ENCODE data around the gene XRCC5. TPM values are rescaled to one million over a fixed set of nuclear protein-coding genes. Genes with fewer than 3 reads are reported as not detected.

The XRCC5 gene
- total RNA-seq, 1 experiment from 2014 or later, result 534 TPM

- BruUV-seq (replicated peaks), result no TSS peak
- DNase-seq (ENCODE audit: low spot score), result no peak
- Histone ChIP-seq H3K4me1 (ENCODE audit: insufficient read depth, low read length, poor library complexity, severe bottlenecking) (peaks cover 11% of the 10 kb centered on the region), H3K4me3 (ENCODE audit: low read depth, low read length, poor library complexity, severe bottlenecking) (no peak overlapping the region), H3K36me3 (ENCODE audit: insufficient read depth, low read length, poor library complexity, severe bottlenecking) (no peaks in the 10 kb centered on the region), H3K9me3 (ENCODE audit: low read depth, low read length, poor library complexity, severe bottlenecking) (no peaks in the 10 kb centered on the region), H3K27me3 (replicated peaks; ENCODE audit: insufficient read depth, low read depth, low read length, poor library complexity) (no peaks in the 10 kb centered on the region), H3K27ac (ENCODE audit: low read depth, low read length, poor library complexity, severe bottlenecking) (no peak overlapping the region)
- CTCF ChIA-PET, result no interaction called here
- intact Hi-C loops (cut with micrococcal nuclease; ENCODE audit: unreplicated experiment), result no loop called here
- POLR2A ChIA-PET (ENCODE audit: low non-redundant PET), result interaction anchor here (0.5 kb wide), 1 partner anchor 279 kb away, joined by 4 read pairs; no protein-coding TSS in a partner anchor
- TF ChIP-seq CTCF (conservative IDR thresholded peaks at IDR 0.05; ENCODE audit: low read depth, low read length) (no peak), EZH2 (IDR thresholded peaks at IDR 0.05; ENCODE audit: borderline replicate concordance, low read depth, low read length, poor library complexity, severe bottlenecking) (no peak)
Measured at GRCh38 chr2:216084547-216084946, 24.6 kb upstream of the XRCC5 start.

- no peaks in the 10 kb centered on the region for H3K27me3 ChIP-seq (replicated peaks; ENCODE audit: insufficient read depth, low read depth, low read length, poor library complexity)
- BruUV-seq (replicated peaks), result no TSS peak
- POLR2A ChIA-PET (ENCODE audit: low non-redundant PET), result no interaction called here
Measured at GRCh38 chr2:216086207-216086893, 22.8 kb upstream of the XRCC5 start.

GRCh38 chr2:216090369-216090786 is 18.8 kb upstream of the XRCC5 start:
- H3K36me3 ChIP-seq (ENCODE audit: insufficient read depth, low read length, poor library complexity, severe bottlenecking), result no peaks in the 10 kb centered on the region
- CTCF ChIA-PET, result no interaction called here

More at GRCh38 chr2:216086207-216086893, 22.8 kb upstream of the XRCC5 start:
- CTCF ChIA-PET, result no interaction called here
- TF ChIP-seq EZH2 (IDR thresholded peaks at IDR 0.05; ENCODE audit: borderline replicate concordance, low read depth, low read length, poor library complexity, severe bottlenecking), result no peak
- no peak for TF ChIP-seq CTCF (conservative IDR thresholded peaks at IDR 0.05; ENCODE audit: low read depth, low read length)
- H3K27ac ChIP-seq (ENCODE audit: low read depth, low read length, poor library complexity, severe bottlenecking), result no peak overlapping the region
- H3K36me3 ChIP-seq (ENCODE audit: insufficient read depth, low read length, poor library complexity, severe bottlenecking), result no peaks in the 10 kb centered on the region
- intact Hi-C loops (cut with micrococcal nuclease; ENCODE audit: unreplicated experiment), result no loop called here
- H3K4me3 ChIP-seq (ENCODE audit: low read depth, low read length, poor library complexity, severe bottlenecking), result no peak overlapping the region
- peaks cover 5% of the 10 kb centered on the region for H3K4me1 ChIP-seq (ENCODE audit: insufficient read depth, low read length, poor library complexity, severe bottlenecking)
- no peak for DNase-seq (ENCODE audit: low spot score)
- H3K9me3 ChIP-seq (ENCODE audit: low read depth, low read length, poor library complexity, severe bottlenecking), result no peaks in the 10 kb centered on the region

More at GRCh38 chr2:216090369-216090786, 18.8 kb upstream of the XRCC5 start:
- no peaks in the 10 kb centered on the region for H3K9me3 ChIP-seq (ENCODE audit: low read depth, low read length, poor library complexity, severe bottlenecking)
- no peak for DNase-seq (ENCODE audit: low spot score)
- H3K27me3 ChIP-seq (replicated peaks; ENCODE audit: insufficient read depth, low read depth, low read length, poor library complexity), result no peaks in the 10 kb centered on the region
- BruUV-seq (replicated peaks), result no TSS peak
- intact Hi-C loops (cut with micrococcal nuclease; ENCODE audit: unreplicated experiment), result no loop called here
- POLR2A ChIA-PET (ENCODE audit: low non-redundant PET), result no interaction called here
- H3K27ac ChIP-seq (ENCODE audit: low read depth, low read length, poor library complexity, severe bottlenecking), result no peak overlapping the region
- no peak for TF ChIP-seq CTCF (conservative IDR thresholded peaks at IDR 0.05; ENCODE audit: low read depth, low read length)
- TF ChIP-seq EZH2 (IDR thresholded peaks at IDR 0.05; ENCODE audit: borderline replicate concordance, low read depth, low read length, poor library complexity, severe bottlenecking), result no peak
- H3K4me1 ChIP-seq (ENCODE audit: insufficient read depth, low read length, poor library complexity, severe bottlenecking), result no peaks in the 10 kb centered on the region
- no peak overlapping the region for H3K4me3 ChIP-seq (ENCODE audit: low read depth, low read length, poor library complexity, severe bottlenecking)
